Ovary (tissue), 3 donors: ENCODE measurements around the gene BCAN.

ENCODE experiments used
- EP300 ChIP-seq: sonication (generic); formaldehyde crosslinking; IDR thresholded peaks from one replicate; pipeline ENCODE4 v1.6.1; 2017; ENCODE audit warnings: antibody characterized with exemption
- POLR2A ChIP-seq: fragments of 450-650 bp; IDR thresholded peaks from one replicate; pipeline ENCODE4 v1.6.1; 2017; ENCODE audit warnings: antibody characterized with exemption, mild to moderate bottlenecking, moderate library complexity
- TF ChIP-seq, protein P1 (sequence below), 3 donors: fragments of 450-650 bp in 2 of 3; fragments of 200-600 bp in 1 of 3; IDR thresholded peaks; one replicate each; pipeline versions ENCODE4 v1.5.1 to v1.8.0; 2016 to 2022; ENCODE audit warnings: antibody characterized with exemption in 3 of 3, mild to moderate bottlenecking in 1 of 3
- donor health status: DM: no; HTN: no; CAD: no.

DNA sequence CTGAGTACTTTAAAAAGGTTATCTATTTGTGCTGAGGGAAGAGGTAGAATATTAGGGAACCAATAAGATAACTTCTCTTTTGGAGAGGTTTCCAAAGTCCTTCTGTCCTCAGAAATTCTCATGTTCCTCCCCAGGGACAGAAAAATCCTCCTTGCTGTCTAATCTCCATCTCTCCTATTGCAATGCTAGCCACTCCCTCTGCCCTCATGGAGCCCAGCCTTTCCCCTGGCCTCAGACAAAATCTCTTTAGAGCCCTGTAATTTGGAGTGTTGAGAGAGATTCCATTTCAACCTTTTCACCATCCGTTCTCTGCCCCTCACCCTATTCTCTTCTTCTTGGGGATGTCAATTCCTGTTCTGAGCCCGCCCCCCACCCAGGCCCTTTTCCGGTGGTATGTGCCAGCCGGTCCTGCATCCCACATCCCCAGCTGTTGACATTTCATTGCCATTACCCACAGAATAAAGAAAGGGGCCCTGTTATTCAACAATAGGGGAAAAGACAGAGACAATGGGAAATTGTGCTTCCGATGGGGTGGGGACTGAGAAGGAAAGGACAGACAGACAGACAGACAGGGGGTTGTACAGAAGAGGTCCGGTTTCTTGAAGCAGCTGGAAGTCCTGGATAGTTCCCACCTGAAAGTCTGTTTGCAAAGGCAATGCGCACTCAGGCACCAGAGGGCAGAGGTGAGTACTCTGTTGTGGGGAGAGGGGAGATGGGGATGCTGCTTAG, 22.9 kb upstream of the BCAN start, which contains the start of gene HAPLN2:
- TF ChIP-seq, protein P1, sequence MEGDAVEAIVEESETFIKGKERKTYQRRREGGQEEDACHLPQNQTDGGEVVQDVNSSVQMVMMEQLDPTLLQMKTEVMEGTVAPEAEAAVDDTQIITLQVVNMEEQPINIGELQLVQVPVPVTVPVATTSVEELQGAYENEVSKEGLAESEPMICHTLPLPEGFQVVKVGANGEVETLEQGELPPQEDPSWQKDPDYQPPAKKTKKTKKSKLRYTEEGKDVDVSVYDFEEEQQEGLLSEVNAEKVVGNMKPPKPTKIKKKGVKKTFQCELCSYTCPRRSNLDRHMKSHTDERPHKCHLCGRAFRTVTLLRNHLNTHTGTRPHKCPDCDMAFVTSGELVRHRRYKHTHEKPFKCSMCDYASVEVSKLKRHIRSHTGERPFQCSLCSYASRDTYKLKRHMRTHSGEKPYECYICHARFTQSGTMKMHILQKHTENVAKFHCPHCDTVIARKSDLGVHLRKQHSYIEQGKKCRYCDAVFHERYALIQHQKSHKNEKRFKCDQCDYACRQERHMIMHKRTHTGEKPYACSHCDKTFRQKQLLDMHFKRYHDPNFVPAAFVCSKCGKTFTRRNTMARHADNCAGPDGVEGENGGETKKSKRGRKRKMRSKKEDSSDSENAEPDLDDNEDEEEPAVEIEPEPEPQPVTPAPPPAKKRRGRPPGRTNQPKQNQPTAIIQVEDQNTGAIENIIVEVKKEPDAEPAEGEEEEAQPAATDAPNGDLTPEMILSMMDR (IDR thresholded peaks at IDR 0.05) = no peak
- TF ChIP-seq POLR2A (no peak), EP300 (no peak)
